OCI-LY3 (cell line): Measurements from ENCODE around the gene TNMD.

Experiments used
- H2AFZ ChIP-seq: fragments of 200-600, 300-600 bp; shearing (Covaris generic); 2 replicates; pipeline ENCODE4 v1.6.0; 2014; ENCODE audit warnings: antibody characterized with exemption, low read depth, low read length
- H3K27ac ChIP-seq: fragments of 200-600, 300-600 bp; sonication (generic); 2 replicates; pipeline ENCODE4 v1.5.1; 2014; ENCODE audit warnings: mild to moderate bottlenecking, low read length, moderate library complexity, mixed read lengths
- H3K27me3 ChIP-seq: fragments of 200-600, 300-600 bp; sonication (generic); 2 replicates; pipeline ENCODE4 v1.6.1; 2014; ENCODE audit warnings: low read depth, low read length, mixed read lengths
- H3K36me3 ChIP-seq: fragments of 200-600, 300-600 bp; sonication (generic); replicated peaks from 2 replicates; pipeline ENCODE3; 2014; ENCODE audit warnings: low read depth, low read length, mixed read lengths
- H3K4me1 ChIP-seq: fragments of 300-600, 200-600 bp; sonication (generic); 2 replicates; pipeline ENCODE4 v1.6.1; 2014; ENCODE audit warnings: low read length, mixed read lengths
- H3K4me2 ChIP-seq: fragments of 200-600, 300-600 bp; sonication (generic); 2 replicates; pipeline ENCODE4 v1.6.1; 2014; ENCODE audit warnings: low read length, mixed read lengths
- H3K4me3 ChIP-seq: fragments of 300-600, 200-600 bp; sonication (generic); 2 replicates; pipeline ENCODE4 v1.5.1; 2014; ENCODE audit warnings: antibody characterized with exemption, mild to moderate bottlenecking, low read length, moderate library complexity
- H3K79me2 ChIP-seq: fragments of 300-600, 200-600 bp; shearing (Covaris generic); 2 replicates; pipeline ENCODE4 v1.6.1; 2014; ENCODE audit warnings: mild to moderate bottlenecking, low read length, mixed read lengths
- H3K9ac ChIP-seq: fragments of 300-600, 200-600 bp; shearing (Covaris generic); 2 replicates; pipeline ENCODE4 v1.6.0; 2014; ENCODE audit warnings: mild to moderate bottlenecking, low read length, moderate library complexity
- H3K9me3 ChIP-seq: fragments of 200-600, 300-600 bp; shearing (Covaris generic); 2 replicates; pipeline ENCODE4 v1.6.1; 2014; ENCODE audit warnings: low read length, mixed read lengths; ENCODE audit not compliant: insufficient read depth
- H4K20me1 ChIP-seq: fragments of 200-600, 300-600 bp; sonication (generic); 2 replicates; pipeline ENCODE4 v1.6.1; 2016; ENCODE audit warnings: low read length, mixed read lengths; ENCODE audit not compliant: insufficient read depth
- CTCF ChIP-seq: fragments of 200-600, 300-600 bp; sonication (generic); IDR thresholded peaks from 2 replicates; pipeline ENCODE4 v1.5.1; 2014; ENCODE audit warnings: antibody characterized with exemption, low read length, low read depth
- EZH2phosphoT487 ChIP-seq: fragments of 200-600 bp; shearing (Covaris generic); IDR thresholded peaks from 2 replicates; pipeline ENCODE4 v1.6.1; 2018; ENCODE audit warnings: antibody characterized with exemption, mixed run types, low read depth

TNMD gene

GRCh38 chrX:100609591-100609990 lies 24.9 kb downstream of the TNMD start:
- Histone ChIP-seq H3K4me3 (no peak overlapping the region), H3K4me1 (peaks cover 35% of the 10 kb centered on the region), H3K27ac (no peak overlapping the region), H3K79me2 (no peaks in the 10 kb centered on the region), H3K9me3 (no peaks in the 10 kb centered on the region), H4K20me1 (peaks cover 25% of the 10 kb centered on the region), H2AFZ (no peak overlapping the region), H3K27me3 (peaks cover 84% of the 10 kb centered on the region), H3K4me2 (no peak overlapping the region), H3K36me3 (no peaks in the 10 kb centered on the region), H3K9ac (no peak overlapping the region)
- TF ChIP-seq EZH2phosphoT487 (no peak), CTCF (peak; percentile 51)

GRCh38 chrX:100611951-100612350 lies 27.2 kb downstream of the TNMD start:
- Histone ChIP-seq H3K9me3 (no peaks in the 10 kb centered on the region), H3K4me3 (no peak overlapping the region), H3K27me3 (peaks cover 74% of the 10 kb centered on the region), H3K36me3 (no peaks in the 10 kb centered on the region), H4K20me1 (peaks cover 21% of the 10 kb centered on the region), H3K27ac (no peak overlapping the region), H2AFZ (no peak overlapping the region), H3K4me2 (no peak overlapping the region), H3K9ac (no peak overlapping the region), H3K79me2 (no peaks in the 10 kb centered on the region), H3K4me1 (peaks cover 30% of the 10 kb centered on the region)
- TF ChIP-seq EZH2phosphoT487 (no peak), CTCF (no peak)

- H3K27me3 ChIP-seq: peaks cover 69% of the 10 kb centered on the region
- no peaks in the 10 kb centered on the region for H3K9me3 ChIP-seq
- peaks cover 4% of the 10 kb centered on the region for H3K4me1 ChIP-seq
- peaks cover 8% of the 10 kb centered on the region for H4K20me1 ChIP-seq
- no peaks in the 10 kb centered on the region for H3K36me3 ChIP-seq
- no peak overlapping the region for H3K9ac ChIP-seq
- no peaks in the 10 kb centered on the region for H3K79me2 ChIP-seq
- TF ChIP-seq CTCF (peak; percentile 60), EZH2phosphoT487 (no peak)
- H3K4me3 ChIP-seq: no peak overlapping the region
- no peak overlapping the region for H3K27ac ChIP-seq
- H2AFZ ChIP-seq: no peak overlapping the region
- H3K4me2 ChIP-seq: no peak overlapping the region
Observed at GRCh38 chrX:100615005-100615404, 30.3 kb downstream of the TNMD start.

GRCh38 chrX:100623001-100623400 lies 38.3 kb downstream of the TNMD start:
- no peaks in the 10 kb centered on the region for H3K9me3 ChIP-seq
- peaks cover 32% of the 10 kb centered on the region for H4K20me1 ChIP-seq
- peaks cover 53% of the 10 kb centered on the region for H3K27me3 ChIP-seq
- peaks cover 15% of the 10 kb centered on the region for H3K4me1 ChIP-seq
- no peaks in the 10 kb centered on the region for H3K36me3 ChIP-seq
- H3K4me2 ChIP-seq: no peak overlapping the region
- H3K79me2 ChIP-seq: no peaks in the 10 kb centered on the region
- H2AFZ ChIP-seq: no peak overlapping the region
- no peak overlapping the region for H3K4me3 ChIP-seq
- TF ChIP-seq EZH2phosphoT487 (no peak), CTCF (no peak)
- no peak overlapping the region for H3K9ac ChIP-seq
- H3K27ac ChIP-seq: no peak overlapping the region
